ENCODE results near the gene SEMA6B.

SEMA6B gene, protein sequence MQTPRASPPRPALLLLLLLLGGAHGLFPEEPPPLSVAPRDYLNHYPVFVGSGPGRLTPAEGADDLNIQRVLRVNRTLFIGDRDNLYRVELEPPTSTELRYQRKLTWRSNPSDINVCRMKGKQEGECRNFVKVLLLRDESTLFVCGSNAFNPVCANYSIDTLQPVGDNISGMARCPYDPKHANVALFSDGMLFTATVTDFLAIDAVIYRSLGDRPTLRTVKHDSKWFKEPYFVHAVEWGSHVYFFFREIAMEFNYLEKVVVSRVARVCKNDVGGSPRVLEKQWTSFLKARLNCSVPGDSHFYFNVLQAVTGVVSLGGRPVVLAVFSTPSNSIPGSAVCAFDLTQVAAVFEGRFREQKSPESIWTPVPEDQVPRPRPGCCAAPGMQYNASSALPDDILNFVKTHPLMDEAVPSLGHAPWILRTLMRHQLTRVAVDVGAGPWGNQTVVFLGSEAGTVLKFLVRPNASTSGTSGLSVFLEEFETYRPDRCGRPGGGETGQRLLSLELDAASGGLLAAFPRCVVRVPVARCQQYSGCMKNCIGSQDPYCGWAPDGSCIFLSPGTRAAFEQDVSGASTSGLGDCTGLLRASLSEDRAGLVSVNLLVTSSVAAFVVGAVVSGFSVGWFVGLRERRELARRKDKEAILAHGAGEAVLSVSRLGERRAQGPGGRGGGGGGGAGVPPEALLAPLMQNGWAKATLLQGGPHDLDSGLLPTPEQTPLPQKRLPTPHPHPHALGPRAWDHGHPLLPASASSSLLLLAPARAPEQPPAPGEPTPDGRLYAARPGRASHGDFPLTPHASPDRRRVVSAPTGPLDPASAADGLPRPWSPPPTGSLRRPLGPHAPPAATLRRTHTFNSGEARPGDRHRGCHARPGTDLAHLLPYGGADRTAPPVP

GRCh38 chr19:4559569-4559968, at the start of gene SEMA6B:
SEMA6B (minus strand) TSS chr19:4559684; CDS start chr19:4558457, 1,227 bp downstream.
- POLR2A ChIA-PET: no interaction called here
- CTCF ChIA-PET: interaction anchor here (0.9 to 2.2 kb wide), 10 partner anchors 7 to 77 kb away, joined by 3 to 10 read pairs (median 4); no protein-coding TSS in a partner anchor
- TF ChIP-seq CTCF (IDR thresholded peaks at IDR 0.05; ENCODE audit: control extremely low read depth, extremely low read depth, low read depth, missing control alignments): no peak
- no peak for DNase-seq (ENCODE audit: extremely low spot score)

- CTCF ChIA-PET: interaction anchor here (0.8 to 4.0 kb wide), 4 partner anchors 9 to 29 kb away, joined by 4 to 14 read pairs (median 4); no protein-coding TSS in a partner anchor
- POLR2A ChIA-PET: interaction anchor here (0.6 kb wide), 1 partner anchor 9 kb away, joined by 6 read pairs; no protein-coding TSS in a partner anchor
- TF ChIP-seq CTCF (IDR thresholded peaks at IDR 0.05; ENCODE audit: control extremely low read depth, extremely low read depth, low read depth, missing control alignments): no peak
- DNase-seq (ENCODE audit: extremely low spot score): no peak
Measured at GRCh38 chr19:4606921-4607678, 47.6 kb upstream of the SEMA6B start.

GRCh38 chr19:4606181-4606580, 46.7 kb upstream of the SEMA6B start:
- ChIA-PET CTCF (interaction anchor here (4.0 kb wide), 1 partner anchor 30 kb away, joined by 14 read pairs; no protein-coding TSS in a partner anchor), POLR2A (interaction anchor here (0.7 kb wide), 1 partner anchor 103 kb away, joined by 3 read pairs; no protein-coding TSS in a partner anchor)
- no peak for DNase-seq (ENCODE audit: extremely low spot score)
- TF ChIP-seq CTCF (IDR thresholded peaks at IDR 0.05; ENCODE audit: control extremely low read depth, extremely low read depth, low read depth, missing control alignments): no peak

- ChIA-PET CTCF (interaction anchor here (0.8 to 1.8 kb wide), 3 partner anchors 10 to 32 kb away, joined by 3 to 9 read pairs (median 3); no protein-coding TSS in a partner anchor), POLR2A (interaction anchor here (0.6 kb wide), 1 partner anchor 1082 kb away, joined by 8 read pairs; no protein-coding TSS in a partner anchor)
- no peak for DNase-seq (ENCODE audit: extremely low spot score)
- no peak for TF ChIP-seq CTCF (IDR thresholded peaks at IDR 0.05; ENCODE audit: control extremely low read depth, extremely low read depth, low read depth, missing control alignments)
Measured at GRCh38 chr19:4604912-4605311, 45.4 kb upstream of the SEMA6B start.

- no peak for TF ChIP-seq CTCF (IDR thresholded peaks at IDR 0.05; ENCODE audit: control extremely low read depth, extremely low read depth, low read depth, missing control alignments)
- ChIA-PET POLR2A (no interaction called here), CTCF (no interaction called here)
- no peak for DNase-seq (ENCODE audit: extremely low spot score)
Measured at GRCh38 chr19:4602915-4603314, 43.4 kb upstream of the SEMA6B start.
